NCI-H82 (cell line): ENCODE measurements around the gene DRAXIN.

Experiments used
- DNase-seq: peaks from one replicate; lab custom pipeline; 2025; lab: John Stamatoyannopoulos, UW

The DRAXIN gene

GRCh38 chr1:11688506-11688905 is 3.0 kb upstream of the DRAXIN start:
- DNase-seq = no peak

GRCh38 chr1:11690397-11691301 is 861 bp upstream of the DRAXIN start:
- peak; percentile 65 for DNase-seq

- no peak for DNase-seq
These were observed 610 bp downstream of the DRAXIN start for GRCh38 chr1:11691928-11692711.

GRCh38 chr1:11693024-11693590 is 1.6 kb downstream of the DRAXIN start:
- no peak for DNase-seq

- DNase-seq = peak; percentile 32
These were observed 2.4 kb downstream of the DRAXIN start for GRCh38 chr1:11693917-11694316.

GRCh38 chr1:11695861-11696260 is 4.4 kb downstream of the DRAXIN start:
- DNase-seq = no peak

GRCh38 chr1:11697188-11697892 is 5.8 kb downstream of the DRAXIN start:
- no peak for DNase-seq

- peak; percentile 35 for DNase-seq
These were observed 6.3 kb downstream of the DRAXIN start for GRCh38 chr1:11697893-11698210.

GRCh38 chr1:11700601-11701467 is 9.3 kb downstream of the DRAXIN start:
- peak; percentile 99 for DNase-seq

GRCh38 chr1:11701551-11701961 is 10.0 kb downstream of the DRAXIN start:
- peak; percentile 29 for DNase-seq

GRCh38 chr1:11701981-11702803 is 10.7 kb downstream of the DRAXIN start:
- DNase-seq = no peak

- peak; percentile 88 for DNase-seq
These were observed 12.1 kb downstream of the DRAXIN start for GRCh38 chr1:11703357-11704193.

GRCh38 chr1:11704194-11704529 is 12.7 kb downstream of the DRAXIN start:
- no peak for DNase-seq

- no peak for DNase-seq
These were observed 13.4 kb downstream of the DRAXIN start for GRCh38 chr1:11704691-11705475.

- no peak for DNase-seq
These were observed 14.1 kb downstream of the DRAXIN start for GRCh38 chr1:11705596-11705995.

GRCh38 chr1:11706292-11706691 is 14.8 kb downstream of the DRAXIN start:
- DNase-seq = no peak

- peak; percentile 96 for DNase-seq
These were observed 16.2 kb downstream of the DRAXIN start for GRCh38 chr1:11707621-11708276.
